Neural crest cell (in vitro differentiated cells): Measurements from ENCODE around the gene RGS8. TPM values are rescaled to one million over a fixed set of nuclear protein-coding genes. Genes with fewer than 3 reads are reported as not detected.

Experiments used
- DNase-seq: peaks from one replicate; pipeline ENCODE4 v3.0.0; 2021; ENCODE audit warnings: low read depth, mixed read lengths, low spot score
- H3K27ac Mint-ChIP-seq: one replicate; pipeline ENCODE4 v1.8.0; 2021; ENCODE audit warnings: mild to moderate bottlenecking, mixed read lengths; ENCODE audit not compliant: unreplicated experiment
- H3K27me3 Mint-ChIP-seq: 2 replicates; pipeline ENCODE4 v1.8.0; 2021; ENCODE audit warnings: low read depth, mild to moderate bottlenecking, mixed read lengths
- H3K36me3 Mint-ChIP-seq: 2 replicates; pipeline ENCODE4 v1.8.0; 2021; ENCODE audit warnings: low read depth, mild to moderate bottlenecking, mixed read lengths
- H3K4me1 Mint-ChIP-seq: 2 replicates; pipeline ENCODE4 v1.8.0; 2021; ENCODE audit warnings: mixed read lengths
- H3K4me3 Mint-ChIP-seq: one replicate; pipeline ENCODE4 v1.8.0; 2021; ENCODE audit warnings: mild to moderate bottlenecking, mixed read lengths
- H3K9me3 Mint-ChIP-seq: 2 replicates; pipeline ENCODE4 v1.8.0; 2021; ENCODE audit warnings: mixed read lengths
- total RNA-seq: library from RNA; stranded (reverse); gene quantifications from 2 replicates; pipeline ENCODE4 v1.2.1, GENCODE V29; 2021
- TF ChIP-seq, protein P1 (sequence below): fragments of 200-600 bp; sonication (generic); conservative IDR thresholded peaks from 2 replicates; pipeline ENCODE4 v1.5.0; 2021; ENCODE audit warnings: antibody characterized with exemption, mild to moderate bottlenecking

RGS8 gene
- total RNA-seq, 1 donor from 2014 or later, result 1.8 TPM

DNA sequence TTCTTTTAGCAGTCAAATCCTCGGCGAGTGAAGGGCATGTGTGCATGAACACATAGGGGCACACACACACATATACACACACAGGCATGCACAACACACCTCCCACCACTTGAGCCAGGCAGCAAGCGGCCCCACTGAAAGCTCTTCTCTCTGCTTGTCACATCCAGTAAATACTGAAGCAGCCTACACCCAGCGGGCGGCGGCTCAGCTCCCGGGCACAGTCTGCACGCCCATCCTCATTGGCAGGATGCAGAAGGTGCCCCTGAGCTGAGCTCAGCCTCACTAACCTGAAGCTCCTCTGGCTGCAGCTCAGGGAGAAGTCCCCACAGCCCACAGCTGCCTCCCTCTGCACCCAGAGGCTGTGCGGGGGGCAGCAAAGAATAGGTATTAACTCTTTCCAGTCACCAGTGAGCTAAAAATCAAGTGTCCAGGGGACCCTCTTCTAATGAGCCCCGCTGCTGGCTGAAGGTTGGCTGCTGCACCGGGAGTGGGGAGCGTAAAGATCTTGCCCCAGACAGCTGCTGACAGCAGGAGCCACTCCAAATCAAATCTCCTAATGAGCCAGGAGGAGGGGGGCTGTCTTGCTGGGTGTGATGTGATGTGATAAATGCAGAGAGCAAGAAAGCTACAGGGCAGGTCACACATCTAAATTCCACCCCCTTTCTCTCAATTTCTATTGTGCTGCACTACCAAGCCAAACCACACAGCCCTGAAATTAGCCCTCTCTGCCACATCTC lies 12.5 kb downstream of the RGS8 start:
- DNase-seq, result no peak
- Mint-ChIP-seq H3K36me3 (no peaks in the 10 kb centered on the region), H3K4me1 (peaks cover 64% of the 10 kb centered on the region), H3K27me3 (peaks cover 8% of the 10 kb centered on the region), H3K27ac (peak overlapping the region; percentile 63), H3K4me3 (no peak overlapping the region), H3K9me3 (no peaks in the 10 kb centered on the region)
- TF ChIP-seq, protein P1, sequence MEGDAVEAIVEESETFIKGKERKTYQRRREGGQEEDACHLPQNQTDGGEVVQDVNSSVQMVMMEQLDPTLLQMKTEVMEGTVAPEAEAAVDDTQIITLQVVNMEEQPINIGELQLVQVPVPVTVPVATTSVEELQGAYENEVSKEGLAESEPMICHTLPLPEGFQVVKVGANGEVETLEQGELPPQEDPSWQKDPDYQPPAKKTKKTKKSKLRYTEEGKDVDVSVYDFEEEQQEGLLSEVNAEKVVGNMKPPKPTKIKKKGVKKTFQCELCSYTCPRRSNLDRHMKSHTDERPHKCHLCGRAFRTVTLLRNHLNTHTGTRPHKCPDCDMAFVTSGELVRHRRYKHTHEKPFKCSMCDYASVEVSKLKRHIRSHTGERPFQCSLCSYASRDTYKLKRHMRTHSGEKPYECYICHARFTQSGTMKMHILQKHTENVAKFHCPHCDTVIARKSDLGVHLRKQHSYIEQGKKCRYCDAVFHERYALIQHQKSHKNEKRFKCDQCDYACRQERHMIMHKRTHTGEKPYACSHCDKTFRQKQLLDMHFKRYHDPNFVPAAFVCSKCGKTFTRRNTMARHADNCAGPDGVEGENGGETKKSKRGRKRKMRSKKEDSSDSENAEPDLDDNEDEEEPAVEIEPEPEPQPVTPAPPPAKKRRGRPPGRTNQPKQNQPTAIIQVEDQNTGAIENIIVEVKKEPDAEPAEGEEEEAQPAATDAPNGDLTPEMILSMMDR, result no peak

GRCh38 chr1:182670032-182670749 lies 14.2 kb downstream of the RGS8 start:
- H3K4me3 Mint-ChIP-seq, result no peak overlapping the region
- TF ChIP-seq, protein P1, result no peak
- H3K27ac Mint-ChIP-seq, result peak overlapping the region; percentile 75
- H3K36me3 Mint-ChIP-seq, result no peaks in the 10 kb centered on the region
- DNase-seq, result no peak
- H3K4me1 Mint-ChIP-seq, result peaks cover 56% of the 10 kb centered on the region
- H3K27me3 Mint-ChIP-seq, result peaks cover 8% of the 10 kb centered on the region
- H3K9me3 Mint-ChIP-seq, result no peaks in the 10 kb centered on the region

GRCh38 chr1:182669266-182669665 lies 15.1 kb downstream of the RGS8 start:
- Mint-ChIP-seq H3K36me3 (no peaks in the 10 kb centered on the region), H3K4me1 (peaks cover 56% of the 10 kb centered on the region), H3K9me3 (no peaks in the 10 kb centered on the region), H3K4me3 (no peak overlapping the region), H3K27me3 (peaks cover 8% of the 10 kb centered on the region), H3K27ac (no peak overlapping the region)
- TF ChIP-seq, protein P1, result no peak
- no peak for DNase-seq

GRCh38 chr1:182668521-182669054 lies 15.8 kb downstream of the RGS8 start:
- H3K27me3 Mint-ChIP-seq, result peaks cover 8% of the 10 kb centered on the region
- H3K9me3 Mint-ChIP-seq, result no peaks in the 10 kb centered on the region
- no peaks in the 10 kb centered on the region for H3K36me3 Mint-ChIP-seq
- TF ChIP-seq, protein P1, result no peak
- H3K27ac Mint-ChIP-seq, result no peak overlapping the region
- peaks cover 50% of the 10 kb centered on the region for H3K4me1 Mint-ChIP-seq
- H3K4me3 Mint-ChIP-seq, result no peak overlapping the region
- no peak for DNase-seq

DNA sequence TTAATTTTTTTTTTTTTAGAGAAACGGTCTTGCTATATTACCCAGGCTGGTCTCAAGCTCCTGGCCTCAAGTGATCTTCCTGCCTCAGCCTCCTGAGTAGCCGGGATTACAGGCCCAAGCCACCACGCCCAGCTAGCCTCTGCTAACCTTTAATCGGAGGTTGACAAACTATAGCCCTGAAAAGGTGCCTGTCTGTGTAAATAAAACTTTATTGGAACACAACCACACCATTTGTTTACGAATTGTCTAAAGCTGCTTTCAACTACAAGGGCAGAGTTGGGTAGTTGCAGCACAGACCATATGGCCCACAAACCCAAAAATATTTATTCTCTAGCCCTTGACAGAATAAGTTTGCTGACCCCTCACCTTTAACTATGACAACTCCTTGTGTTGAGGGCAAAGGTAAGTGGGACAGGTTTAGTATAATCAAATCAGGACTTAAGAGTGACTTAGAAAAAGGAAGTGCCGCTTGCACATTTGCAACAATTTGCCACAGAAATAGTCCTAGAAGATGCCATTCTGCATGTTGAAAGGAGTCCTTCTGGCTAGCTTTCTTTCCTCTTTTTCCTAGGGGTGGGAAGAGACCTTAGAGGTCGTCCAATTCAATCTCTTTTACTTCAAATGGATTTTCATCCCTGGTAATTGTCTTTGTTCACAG lies 16.4 kb downstream of the RGS8 start:
- DNase-seq, result no peak
- Mint-ChIP-seq H3K4me1 (peaks cover 56% of the 10 kb centered on the region), H3K27me3 (peaks cover 8% of the 10 kb centered on the region), H3K27ac (no peak overlapping the region), H3K4me3 (no peak overlapping the region), H3K9me3 (no peaks in the 10 kb centered on the region), H3K36me3 (no peaks in the 10 kb centered on the region)
- TF ChIP-seq, protein P1, result no peak
